ENCODE results near the gene DLG3.

Gene DLG3

DNA sequence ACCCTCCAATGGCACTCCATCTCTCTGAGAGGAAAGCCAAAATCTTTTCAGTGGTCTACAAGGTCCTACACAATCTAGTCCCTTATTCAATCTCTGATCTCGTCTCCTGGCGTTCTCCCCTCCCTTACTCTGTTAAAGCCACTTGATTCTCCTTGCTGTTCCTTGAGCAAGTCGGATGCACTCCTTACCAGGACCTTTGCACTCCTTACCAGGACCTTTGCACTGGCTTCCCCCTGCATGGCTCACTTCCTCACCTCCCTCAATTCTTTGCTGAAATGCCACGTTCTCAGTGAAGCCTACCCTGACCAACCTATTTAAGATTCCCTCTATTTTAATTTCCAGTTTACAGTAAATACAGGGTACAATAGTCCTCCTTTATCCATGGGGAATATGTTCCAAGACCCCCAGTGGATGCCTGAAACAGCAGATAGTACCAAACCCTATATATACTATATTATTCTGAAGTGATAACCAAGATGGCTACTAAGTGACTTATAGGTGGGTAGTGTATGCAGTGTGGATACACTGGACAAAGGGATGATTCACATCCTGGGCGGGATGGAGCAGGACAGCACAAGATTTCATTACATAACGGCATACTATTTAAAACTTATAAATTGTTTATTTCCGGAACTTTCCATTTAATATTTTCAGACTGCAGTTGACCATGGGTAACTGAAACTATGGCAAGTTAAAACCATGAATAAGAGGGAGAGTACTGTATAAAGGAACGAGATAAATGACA lies 6.5 kb upstream of the DLG3 start:
- DNase-seq (ENCODE audit: low spot score): no peak

- DNase-seq (ENCODE audit: low spot score): no peak
These were observed 5.6 kb upstream of the DLG3 start for GRCh38 chrX:70439016-70439415.

DNA sequence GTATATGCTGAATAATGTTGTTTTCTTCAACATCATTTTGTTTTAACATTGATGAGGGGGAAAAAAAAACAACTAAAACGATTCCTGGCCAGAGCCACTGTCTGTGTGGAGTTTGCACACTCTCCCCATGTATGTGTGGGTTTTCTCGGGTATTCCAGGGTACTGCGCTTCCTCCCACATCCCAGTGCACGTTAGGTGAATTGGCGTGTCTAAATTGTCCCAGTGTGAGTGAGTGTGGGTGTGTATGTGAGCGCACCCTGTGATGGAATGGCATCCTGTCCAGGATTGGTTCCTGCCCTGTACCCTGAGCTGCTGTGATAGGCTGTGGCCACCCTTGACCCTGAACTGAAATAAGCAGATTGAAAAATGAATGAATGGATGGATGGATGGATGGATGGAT lies 2.4 kb upstream of the DLG3 start:
- no peak for DNase-seq (ENCODE audit: low spot score)

DNA sequence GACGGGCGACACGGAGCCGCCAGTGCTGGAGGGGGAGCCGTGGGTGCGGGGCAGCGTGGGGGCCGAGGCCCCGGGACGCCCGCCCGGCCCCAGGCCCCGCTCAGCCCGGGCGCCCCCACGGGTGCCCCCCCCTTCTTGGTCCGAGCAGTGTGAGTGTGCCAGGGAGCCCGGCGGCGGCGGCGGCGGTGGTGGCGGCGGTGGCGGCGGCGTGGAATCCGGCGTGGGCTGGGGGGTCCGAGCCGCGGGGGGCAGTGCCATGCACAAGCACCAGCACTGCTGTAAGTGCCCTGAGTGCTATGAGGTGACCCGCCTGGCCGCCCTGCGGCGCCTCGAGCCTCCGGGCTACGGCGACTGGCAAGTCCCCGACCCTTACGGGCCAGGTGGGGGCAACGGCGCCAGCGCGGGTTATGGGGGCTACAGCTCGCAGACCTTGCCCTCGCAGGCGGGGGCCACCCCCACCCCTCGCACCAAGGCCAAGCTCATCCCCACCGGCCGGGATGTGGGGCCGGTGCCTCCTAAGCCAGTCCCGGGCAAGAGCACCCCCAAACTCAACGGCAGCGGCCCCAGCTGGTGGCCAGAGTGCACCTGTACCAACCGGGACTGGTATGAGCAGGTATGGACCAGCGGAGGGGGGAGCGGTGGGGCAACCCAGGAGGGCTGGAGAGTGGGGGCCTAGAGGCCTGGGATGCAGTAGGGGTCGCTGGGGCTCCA lies 466 bp downstream of the DLG3 start:
- DNase-seq (ENCODE audit: low spot score): no peak

GRCh38 chrX:70445951-70446350 lies 1.3 kb downstream of the DLG3 start:
- no peak for DNase-seq (ENCODE audit: low spot score)

DNA sequence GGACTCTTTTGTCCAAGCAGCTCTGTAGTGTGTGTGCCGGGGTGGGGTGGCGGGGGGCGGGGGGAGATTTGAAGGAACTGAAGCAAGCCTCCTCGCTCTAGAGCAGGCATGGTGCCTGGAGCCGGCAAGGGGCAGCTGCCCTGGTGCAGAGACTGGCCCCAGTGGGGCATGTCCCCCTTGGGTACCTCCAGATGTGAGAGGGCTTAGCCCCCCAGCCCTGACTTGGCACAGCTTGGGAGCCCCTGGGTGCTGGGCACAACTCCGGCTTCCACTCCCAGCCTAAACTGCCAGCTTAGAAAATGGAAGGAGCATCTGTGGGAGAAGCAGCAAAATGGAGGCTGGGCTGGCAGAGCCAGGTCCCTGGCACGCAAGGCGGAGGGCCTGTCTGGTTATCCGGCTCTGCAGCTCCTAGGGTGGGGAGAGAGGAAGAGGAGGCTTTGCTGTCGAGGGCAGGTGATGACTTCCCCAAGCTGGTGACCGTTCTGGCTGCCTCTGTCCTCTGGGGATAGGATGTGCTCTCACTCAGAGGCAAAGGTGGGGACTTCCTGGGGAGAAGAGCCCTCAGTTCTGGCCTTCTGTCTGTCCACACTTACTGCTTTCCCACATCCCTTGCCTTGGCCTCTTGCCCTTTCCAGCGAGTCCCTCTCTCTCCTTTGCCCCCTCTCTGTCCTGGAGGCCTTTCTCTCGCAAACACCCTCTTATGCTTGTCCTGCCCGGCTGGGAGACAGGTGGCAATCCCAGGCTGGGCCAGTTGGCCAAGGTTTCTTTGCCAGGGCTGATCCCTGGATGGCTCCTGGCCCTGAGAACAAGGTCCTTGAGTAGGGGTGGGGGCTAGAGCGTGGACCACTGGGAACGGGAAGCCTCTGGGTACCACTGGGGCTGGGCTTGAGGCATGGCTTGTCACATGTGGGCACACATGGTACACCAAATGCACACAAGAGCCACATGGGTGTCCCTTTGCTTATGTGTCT lies 2.0 kb downstream of the DLG3 start:
- no peak for DNase-seq (ENCODE audit: low spot score)

- no peak for DNase-seq (ENCODE audit: low spot score)
These were observed 4.9 kb downstream of the DLG3 start for GRCh38 chrX:70449457-70449966.

DNA sequence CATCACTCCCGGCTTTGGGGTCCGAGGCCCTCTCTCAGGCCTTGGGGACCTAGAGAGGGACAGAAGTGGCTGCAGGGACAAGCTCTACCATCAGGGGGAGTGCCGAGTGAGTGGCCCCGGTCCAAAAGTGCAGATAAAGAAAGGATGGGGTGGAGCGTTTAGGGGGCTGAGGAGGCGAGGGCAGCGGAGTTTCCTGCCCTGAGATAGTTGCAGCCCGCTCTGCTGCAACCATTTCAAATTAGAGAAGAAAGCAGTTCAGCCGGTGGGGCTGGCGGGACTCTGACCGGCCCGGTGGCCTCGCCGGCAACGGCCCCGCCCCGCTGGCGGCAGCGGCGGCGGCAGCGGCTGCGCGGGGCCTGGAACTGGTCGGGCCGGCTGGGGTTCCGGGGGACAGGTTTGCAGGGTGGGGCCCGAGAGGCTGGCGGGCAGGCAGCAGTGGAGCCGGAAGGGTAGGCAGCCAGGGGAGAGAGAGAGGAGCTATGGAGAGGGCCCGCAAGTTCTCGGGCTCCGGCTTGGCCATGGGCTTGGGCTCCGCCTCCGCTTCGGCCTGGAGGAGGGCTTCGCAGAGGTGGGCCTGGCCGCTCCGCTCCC lies 7.6 kb downstream of the DLG3 start:
- peak; percentile 52 for DNase-seq (ENCODE audit: low spot score)

DNA sequence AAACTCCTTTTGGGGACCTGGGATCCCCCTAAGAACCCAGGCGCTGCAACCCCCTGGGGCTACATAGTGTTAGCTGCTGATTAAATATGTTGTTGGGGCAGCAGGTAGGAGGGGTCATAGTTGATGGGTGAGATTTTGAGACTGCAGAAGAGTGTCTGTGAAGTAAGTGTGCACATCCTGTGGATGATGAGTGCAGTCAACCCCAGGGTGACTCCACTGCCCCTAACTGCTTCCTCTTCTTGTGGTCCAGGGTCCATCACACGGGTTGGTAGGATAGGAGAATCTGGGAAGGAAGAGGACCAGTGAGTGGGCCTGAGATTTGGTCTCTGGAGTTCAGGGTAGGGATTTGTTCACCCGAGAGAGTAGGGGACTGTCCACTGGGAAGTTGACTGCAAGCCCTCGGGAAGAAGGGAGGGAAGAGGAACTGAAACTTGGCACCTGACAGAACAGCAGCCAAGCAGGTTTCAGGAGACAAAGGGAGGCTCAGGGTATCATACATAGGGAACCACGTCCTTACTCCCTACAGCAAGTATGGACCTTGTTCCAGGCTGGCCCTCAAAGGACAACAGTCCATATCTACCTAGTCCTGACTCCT lies 8.5 kb downstream of the DLG3 start:
- no peak for DNase-seq (ENCODE audit: low spot score)

- peak; percentile 84 for DNase-seq (ENCODE audit: low spot score)
These were observed 10.1 kb downstream of the DLG3 start for GRCh38 chrX:70454441-70455365.

DNA sequence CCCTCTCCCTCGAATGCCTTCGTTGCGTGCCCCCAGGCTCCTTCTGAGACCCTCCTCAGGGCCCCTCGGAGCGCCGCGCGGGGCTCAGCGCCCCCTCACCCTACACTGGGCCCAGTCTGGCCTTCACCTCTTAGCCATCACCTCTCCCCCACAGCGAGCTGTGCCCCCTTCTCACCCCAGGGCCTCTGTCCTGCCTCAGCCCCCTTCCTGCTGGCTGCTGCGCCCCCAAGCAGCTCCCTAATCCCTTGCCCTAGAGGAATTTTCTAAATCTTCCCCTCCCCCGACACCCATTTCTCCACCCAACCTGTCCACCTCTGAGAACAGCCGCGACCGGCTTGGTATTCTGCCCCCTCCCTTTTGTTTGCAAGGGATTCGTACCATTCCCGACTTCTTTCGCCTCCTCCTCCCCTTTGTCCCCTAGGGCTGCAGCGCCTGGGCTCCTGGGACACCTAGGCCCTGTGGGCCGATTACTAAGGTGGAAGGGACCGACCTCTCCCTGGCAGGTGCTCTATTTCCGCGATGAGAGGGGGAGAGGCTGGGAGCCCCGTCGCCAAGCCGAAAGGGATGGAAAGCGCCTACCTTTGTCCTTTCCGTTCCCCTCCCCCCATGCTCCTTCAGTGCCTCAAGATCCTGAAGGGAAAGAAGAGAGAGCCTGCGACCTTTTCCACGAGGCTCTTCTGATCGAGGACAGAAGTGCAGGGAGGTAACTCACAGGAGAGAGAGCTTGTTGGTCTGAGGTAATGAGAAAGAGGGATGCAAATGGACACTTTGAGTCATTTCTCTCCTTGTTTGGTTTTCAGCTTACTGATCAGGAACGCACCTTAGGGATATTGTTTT lies 10.9 kb downstream of the DLG3 start:
- peak; percentile 5 for DNase-seq (ENCODE audit: low spot score)

DNA sequence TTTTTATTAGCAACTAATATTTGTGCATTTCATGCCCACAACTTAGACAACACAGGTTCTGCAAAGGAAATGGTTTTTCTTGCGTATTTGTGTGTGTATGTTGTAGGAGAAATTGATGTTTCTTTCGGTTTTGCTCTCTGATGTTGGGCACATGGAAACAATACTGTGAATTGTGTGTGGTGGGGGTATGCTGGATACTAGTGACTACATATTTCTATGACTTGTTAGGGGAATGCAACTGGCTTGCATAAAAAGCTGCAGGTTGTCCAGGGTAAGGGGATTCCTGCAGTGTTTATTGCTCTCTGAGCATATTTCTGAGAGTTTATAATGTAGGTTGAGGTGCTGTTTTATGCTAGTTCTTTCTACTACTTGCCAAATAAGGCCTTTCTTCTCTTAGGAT lies 11.6 kb downstream of the DLG3 start:
- no peak for DNase-seq (ENCODE audit: low spot score)

DNA sequence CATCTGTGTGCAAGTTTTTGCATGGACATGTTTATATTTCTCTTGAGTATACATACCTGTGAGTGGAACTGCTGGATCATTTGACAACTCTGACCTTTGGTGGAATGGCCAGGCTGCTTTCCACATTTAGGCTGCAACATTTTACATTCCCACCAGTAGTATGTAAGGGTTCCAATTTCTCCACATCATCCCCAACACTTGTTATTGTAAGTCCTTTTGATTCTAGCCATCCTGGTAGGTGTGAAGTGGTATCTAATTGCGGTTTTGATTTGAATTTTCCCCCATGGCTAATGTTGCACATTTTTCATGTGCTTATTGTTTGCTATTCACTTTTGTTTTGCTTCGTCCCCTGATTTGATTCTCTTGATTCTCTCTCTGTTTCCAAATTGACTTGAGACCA lies 16.4 kb downstream of the DLG3 start:
- no peak for DNase-seq (ENCODE audit: low spot score)

GRCh38 chrX:70464051-70464450 lies 19.4 kb downstream of the DLG3 start:
- DNase-seq (ENCODE audit: low spot score): no peak

GRCh38 chrX:70466968-70467367 lies 22.3 kb downstream of the DLG3 start:
- DNase-seq (ENCODE audit: low spot score): no peak

GRCh38 chrX:70468709-70469108 lies 24.1 kb downstream of the DLG3 start:
- DNase-seq (ENCODE audit: low spot score): no peak

GRCh38 chrX:70470850-70471289 lies 26.2 kb downstream of the DLG3 start:
- peak; percentile 10 for DNase-seq (ENCODE audit: low spot score)

GRCh38 chrX:70476166-70476933 lies 31.7 kb downstream of the DLG3 start:
- no peak for DNase-seq (ENCODE audit: low spot score)

Data from LoVo (cell line).